ENCODE measurements around the gene FBXW9. TPM values are rescaled to one million over a fixed set of nuclear protein-coding genes. Genes with fewer than 3 reads are reported as not detected.
A peak's percentile ranks its signal among the peaks of the same experiment; 100 is the strongest.

FBXW9 gene
- total RNA-seq, 2 experiments from 2014 or later: 2.2 to 2.4 TPM

DNA sequence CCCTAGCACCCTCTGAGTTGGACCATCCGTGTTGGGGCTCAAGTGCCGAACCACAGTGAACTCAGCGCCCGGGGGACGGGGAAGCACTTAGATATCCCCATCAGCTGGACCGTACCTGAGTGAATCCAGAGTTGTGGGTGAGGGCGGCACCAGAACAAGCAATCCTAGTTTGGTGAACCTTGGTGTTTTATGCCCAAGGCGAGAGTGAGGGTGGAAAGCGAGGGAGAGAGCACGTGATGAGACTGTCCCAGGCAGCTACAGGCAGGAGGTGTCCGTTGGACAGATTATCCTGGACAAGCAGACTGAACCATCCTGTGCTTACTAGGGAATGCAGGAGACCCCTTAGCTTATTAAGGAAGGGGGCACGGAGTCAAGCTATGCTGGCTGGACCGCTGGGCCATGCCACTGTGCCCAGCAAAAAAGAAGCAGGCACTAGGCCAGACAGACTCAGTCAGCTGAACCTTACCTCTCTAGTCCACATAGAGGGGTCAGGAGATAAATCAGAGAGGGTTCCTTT, 41.5 kb upstream of the FBXW9 start:
- no peaks in the 10 kb centered on the region for H3K9me3 Mint-ChIP-seq
- H3K27ac Mint-ChIP-seq: peak overlapping the region; percentile 86
- peaks cover 45% of the 10 kb centered on the region for H3K4me1 ChIP-seq (ENCODE audit: insufficient read depth, low read length)
- H3K27me3 ChIP-seq (ENCODE audit: control insufficient read depth in 1 of 2, insufficient read depth in 2 of 2, low read length in 2 of 2): no peaks in the 10 kb centered on the region
- intact Hi-C loops (cut with DNase I, micrococcal nuclease): loop anchor here in 1 of 2 experiments (10.0 kb wide), 1 partner anchor 197 kb away; the partner anchor contains the start of genes CALR and FARSA
- DNase-seq (no peak), ATAC-seq (ENCODE audit: poor library complexity) (no peak)
- H3K4me1 Mint-ChIP-seq (ENCODE audit: low read depth): peaks cover 34% of the 10 kb centered on the region
- H3K36me3 ChIP-seq (ENCODE audit: insufficient read depth, low read length): peaks cover 21% of the 10 kb centered on the region
- peak overlapping the region; percentile 96 for H3K4me3 Mint-ChIP-seq
- CTCF ChIA-PET: interaction anchor here (0.6 to 2.7 kb wide), 7 partner anchors 20 to 109 kb away, joined by 3 to 12 read pairs (median 5); no protein-coding TSS in a partner anchor
- peak overlapping the region; percentile 76 for H3K27ac ChIP-seq (ENCODE audit: low read depth in 1 of 2, low read length in 2 of 2)
- POLR2A ChIA-PET: interaction anchor here (0.8 to 2.6 kb wide), 8 partner anchors 14 to 153 kb away, joined by 3 to 23 read pairs (median 7); partner anchors contain the start of genes DHPS, GCDH, JUNB and TNPO2
- no peaks in the 10 kb centered on the region for H3K9me3 ChIP-seq (ENCODE audit: control insufficient read depth in 1 of 2, insufficient read depth in 1 of 2, low read length in 2 of 2)
- H3K27me3 Mint-ChIP-seq: no peaks in the 10 kb centered on the region
- no peak for TF ChIP-seq CTCF (IDR thresholded peaks at IDR 0.05)
- peaks cover 48% of the 10 kb centered on the region for H3K36me3 Mint-ChIP-seq (ENCODE audit: low read depth)
- peak overlapping the region; percentile 79 for H3K4me3 ChIP-seq (ENCODE audit: low read length)

DNA sequence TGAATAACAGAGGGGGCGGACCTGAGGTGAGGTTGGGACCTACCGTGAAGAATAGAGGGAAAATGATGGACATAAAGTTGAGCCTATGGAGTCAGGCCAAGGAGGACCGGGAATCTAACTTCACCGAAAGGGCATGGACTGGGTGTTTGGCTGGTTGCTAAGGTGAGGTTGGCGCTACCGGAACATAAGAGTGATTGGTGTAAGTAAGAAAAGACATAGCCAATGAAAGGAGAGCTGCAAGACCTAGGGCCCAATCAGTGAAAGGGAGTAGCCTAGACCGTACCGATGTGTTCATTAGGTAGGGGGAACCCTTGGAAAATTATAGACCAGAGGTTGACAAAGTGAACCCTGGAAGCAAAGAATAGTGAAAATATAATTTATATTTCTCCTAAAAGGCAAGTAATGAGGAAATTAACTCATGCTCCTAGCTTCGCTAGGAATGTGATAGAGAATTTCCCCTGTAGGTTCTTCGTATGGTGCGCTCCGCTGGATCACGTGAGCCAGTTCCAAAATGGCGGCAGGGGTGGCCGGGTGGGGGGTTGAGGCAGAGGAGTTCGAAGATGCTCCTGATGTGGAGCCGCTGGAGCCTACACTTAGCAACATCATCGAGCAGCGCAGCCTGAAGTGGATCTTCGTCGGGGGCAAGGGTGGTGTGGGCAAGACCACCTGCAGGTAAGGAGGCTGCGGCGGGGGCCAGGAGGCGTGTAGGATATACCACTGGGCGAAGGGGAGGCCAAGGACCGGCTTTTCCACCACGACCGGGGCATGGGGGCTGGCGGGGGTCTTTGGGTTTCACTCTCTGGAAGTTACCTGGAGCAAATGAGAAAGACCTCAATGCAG, 40.8 kb upstream of the FBXW9 start, which contains the start of gene GET3:
Gene GET3 (plus strand): TSS at position 503 of the 840 bp plus-strand sequence. CDS start 9 bp downstream, at position 512.
- no peak for TF ChIP-seq CTCF (IDR thresholded peaks at IDR 0.05)
- H3K4me1 Mint-ChIP-seq (ENCODE audit: low read depth): peaks cover 38% of the 10 kb centered on the region
- Histone ChIP-seq H3K27me3 (ENCODE audit: control insufficient read depth in 1 of 2, insufficient read depth in 2 of 2, low read length in 2 of 2) (no peaks in the 10 kb centered on the region), H3K36me3 (ENCODE audit: insufficient read depth, low read length) (peaks cover 23% of the 10 kb centered on the region), H3K4me1 (ENCODE audit: insufficient read depth, low read length) (peaks cover 52% of the 10 kb centered on the region), H3K27ac (ENCODE audit: low read depth in 1 of 2, low read length in 2 of 2) (peak within 1 kb of the TSS; percentile 76), H3K4me3 (ENCODE audit: low read length) (peak within 1 kb of the TSS; percentile 79), H3K9me3 (ENCODE audit: control insufficient read depth in 1 of 2, insufficient read depth in 1 of 2, low read length in 2 of 2) (no peaks in the 10 kb centered on the region)
- DNase-seq (peak; percentile 66 to 92 (median 74)), ATAC-seq (ENCODE audit: poor library complexity) (peak; percentile 82)
- H3K27ac Mint-ChIP-seq: peak within 1 kb of the TSS; percentile 86
- H3K9me3 Mint-ChIP-seq: no peaks in the 10 kb centered on the region
- peaks cover 44% of the 10 kb centered on the region for H3K36me3 Mint-ChIP-seq (ENCODE audit: low read depth)
- CTCF ChIA-PET: interaction anchor here (0.6 to 2.7 kb wide), 7 partner anchors 20 to 110 kb away, joined by 3 to 12 read pairs (median 5); no protein-coding TSS in a partner anchor
- intact Hi-C loops (cut with DNase I, micrococcal nuclease): loop anchor here in 1 of 2 experiments (10.0 kb wide), 1 partner anchor 198 kb away; the partner anchor contains the start of genes CALR and FARSA
- H3K27me3 Mint-ChIP-seq: no peaks in the 10 kb centered on the region
- peak within 1 kb of the TSS; percentile 96 for H3K4me3 Mint-ChIP-seq
- POLR2A ChIA-PET: interaction anchor here (0.7 to 2.6 kb wide), 15 partner anchors 14 to 187 kb away, joined by 3 to 23 read pairs (median 4); partner anchors contain the start of genes DHPS, FBXW9, GCDH and JUNB
